GM21723 (cell line): ENCODE results near the gene ELMO1.

ENCODE experiments used
- ATAC-seq: cut with Tn5 transposase; IDR thresholded peaks from one replicate; pipeline ENCODE4 v1.9.1; 2021; ENCODE audit warnings: mild to moderate bottlenecking, moderate library complexity; ENCODE audit not compliant: unreplicated experiment

The ELMO1 gene

GRCh38 chr7:37352251-37352880 is 96.3 kb downstream of the ELMO1 start:
- ATAC-seq = no peak

- no peak for ATAC-seq
These were observed 96.9 kb downstream of the ELMO1 start for GRCh38 chr7:37351716-37352115.

- peak; percentile 49 for ATAC-seq
These were observed 98.6 kb downstream of the ELMO1 start for GRCh38 chr7:37349979-37350590.

GRCh38 chr7:37348982-37349381 is 99.7 kb downstream of the ELMO1 start:
- no peak for ATAC-seq

- ATAC-seq = no peak
These were observed 101.9 kb downstream of the ELMO1 start for GRCh38 chr7:37346761-37347160.

- peak; percentile 37 for ATAC-seq
These were observed 103.6 kb downstream of the ELMO1 start for GRCh38 chr7:37344886-37345579.

- peak; percentile 61 for ATAC-seq
These were observed 105.8 kb downstream of the ELMO1 start for GRCh38 chr7:37342688-37343471.

- no peak for ATAC-seq
These were observed 106.4 kb downstream of the ELMO1 start for GRCh38 chr7:37342176-37342687.

GRCh38 chr7:37341033-37341630 is 107.5 kb downstream of the ELMO1 start:
- ATAC-seq = peak; percentile 50

GRCh38 chr7:37338966-37339365 is 109.7 kb downstream of the ELMO1 start:
- no peak for ATAC-seq

- no peak for ATAC-seq
These were observed 111.1 kb downstream of the ELMO1 start for GRCh38 chr7:37337522-37337921.

- peak; percentile 91 for ATAC-seq
These were observed 112.4 kb downstream of the ELMO1 start for GRCh38 chr7:37336259-37336658.

- ATAC-seq = no peak
These were observed 115.6 kb downstream of the ELMO1 start for GRCh38 chr7:37333075-37333474.

GRCh38 chr7:37332243-37333016 is 116.2 kb downstream of the ELMO1 start:
- ATAC-seq = no peak

GRCh38 chr7:37330775-37331174 is 117.9 kb downstream of the ELMO1 start:
- no peak for ATAC-seq

GRCh38 chr7:37329940-37330339 is 118.7 kb downstream of the ELMO1 start:
- no peak for ATAC-seq

- ATAC-seq = no peak
These were observed 121.4 kb downstream of the ELMO1 start for GRCh38 chr7:37327288-37327687.

GRCh38 chr7:37323966-37324365 is 124.7 kb downstream of the ELMO1 start:
- ATAC-seq = no peak

- ATAC-seq = no peak
These were observed 125.8 kb downstream of the ELMO1 start for GRCh38 chr7:37322831-37323230.

GRCh38 chr7:37320848-37321468 is 127.7 kb downstream of the ELMO1 start:
- ATAC-seq = no peak
